HCT116 (cell line): Measurements from ENCODE around the gene KCNMB2. TPM values are rescaled to one million over a fixed set of nuclear protein-coding genes. Genes with fewer than 3 reads are reported as not detected.

ENCODE experiments used
- ATAC-seq: fragments of 200-7000 bp; cut with Tn5 transposase; 2 replicates; pipeline ENCODE4 v1.9.1; 2020; ENCODE audit warnings: mild to moderate bottlenecking, moderate library complexity
- BruUV-seq: library from RNA; stranded (reverse); fragments of 400-500 nt; replicated peaks from 2 replicates; lab custom pipeline; 2021; lab: Mats Ljungman, UMichigan
- CTCF ChIA-PET: fragments of 300-600 bp; sonication (Branson Sonifier 250); formaldehyde crosslinking; loops from one replicate; lab custom pipeline; 2021; ENCODE audit warnings: antibody characterized with exemption; lab: Charles Lee
- POLR2A ChIA-PET: fragments of 300-600, 350-600 bp; sonication (Branson Sonifier 250); formaldehyde crosslinking; loops from one replicate; lab custom pipeline; 2021; ENCODE audit warnings: antibody characterized with exemption; lab: Charles Lee
- RAD21 ChIA-PET, 2 experiments: fragments of 300-600 bp; sonication (Branson Sonifier 250); formaldehyde crosslinking; loops; one replicate each; lab custom pipeline; 2023; ENCODE audit warnings: low total read pairs in 2 of 2; ENCODE audit not compliant: uncharacterized antibody in 2 of 2, unreplicated experiment in 2 of 2, low non-redundant PET in 1 of 2; lab: Charles Lee
- DNase-seq: peaks from one replicate; pipeline ENCODE4 v3.0.0-alpha.2; 2010; ENCODE audit warnings: low read depth, low spot score
- H2AFZ ChIP-seq: fragments of 200-600 bp; shearing (Covaris generic), sonication (generic); 2 replicates; pipeline ENCODE4 v1.6.1; 2017; ENCODE audit warnings: low read depth, mixed run types, mixed read lengths, antibody characterized with exemption, low read length; ENCODE audit not compliant: poor library complexity, severe bottlenecking
- H3K27ac ChIP-seq: 2 replicates; pipeline ENCODE4 v1.5.1; 2012; ENCODE audit warnings: low read depth, low read length
- H3K27me3 ChIP-seq: fragments of 200-600 bp; sonication (generic); 2 replicates; pipeline ENCODE4 v1.6.1; 2016; ENCODE audit warnings: mixed run types, low read length, mixed read lengths; ENCODE audit not compliant: insufficient read depth
- H3K36me3 ChIP-seq, 2 experiments: fragments of 200-500 bp in 1 of 2; fragments of 200-600 bp in 1 of 2; sonication (Bioruptor generic) in 1 of 2; sonication (generic) in 1 of 2; 2 replicates each; pipeline versions ENCODE4 v1.5.1 to v1.6.1; 2014 to 2016; ENCODE audit warnings: low read length in 2 of 2, inconsistent platforms in 1 of 2, mixed read lengths in 1 of 2, mixed run types in 1 of 2; ENCODE audit not compliant: insufficient read depth in 2 of 2, control insufficient read depth in 1 of 2
- H3K4me1 ChIP-seq, 2 experiments: fragments of 200-600 bp in 1 of 2; sonication (generic) in 1 of 2; 2 replicates each; pipeline versions ENCODE4 v1.5.1 to v1.6.1; 2012 to 2017; ENCODE audit warnings: low read length in 2 of 2, inconsistent platforms in 1 of 2, mild to moderate bottlenecking in 1 of 2, mixed read lengths in 1 of 2, mixed run types in 1 of 2, moderate library complexity in 1 of 2; ENCODE audit not compliant: insufficient read depth in 2 of 2, control insufficient read depth in 1 of 2
- H3K4me2 ChIP-seq: fragments of 200-600 bp; sonication (generic); 2 replicates; pipeline ENCODE4 v1.6.1; 2017; ENCODE audit warnings: mixed run types, low read length, mixed read lengths
- H3K4me3 ChIP-seq, 2 experiments: fragments of 200-600 bp in 1 of 2; sonication (generic) in 1 of 2; replicated peaks in 1 of 2; 2 replicates each; pipeline ENCODE4 v1.5.1; 2011 to 2016; ENCODE audit warnings: low read length in 2 of 2, control low read depth in 1 of 2, low read depth in 1 of 2, mild to moderate bottlenecking in 1 of 2, mixed read lengths in 1 of 2, mixed run types in 1 of 2
- H3K79me2 ChIP-seq: fragments of 200-600 bp; sonication (generic); 2 replicates; pipeline ENCODE4 v1.6.1; 2017; ENCODE audit warnings: mild to moderate bottlenecking, mixed run types, low read length, moderate library complexity, mixed read lengths; ENCODE audit not compliant: insufficient read depth
- H3K9ac ChIP-seq: fragments of 200-600 bp; sonication (generic); 2 replicates; pipeline ENCODE4 v1.6.1; 2016; ENCODE audit warnings: low read length, mixed read lengths
- H3K9me2 ChIP-seq: fragments of 200-600 bp; sonication (generic), shearing (Covaris generic); 2 replicates; pipeline ENCODE4 v1.6.1; 2017; ENCODE audit warnings: mixed run types, mild to moderate bottlenecking, moderate library complexity; ENCODE audit not compliant: insufficient read depth
- H3K9me3 ChIP-seq, 2 experiments: fragments of 200-500 bp in 1 of 2; fragments of 200-600 bp in 1 of 2; sonication (Bioruptor generic) in 1 of 2; sonication (generic) in 1 of 2; 2 replicates each; pipeline ENCODE4 v1.6.1; 2014 to 2017; ENCODE audit warnings: low read length in 2 of 2, mixed read lengths in 2 of 2, inconsistent platforms in 1 of 2, low read depth in 1 of 2, mild to moderate bottlenecking in 1 of 2, mixed run types in 1 of 2, moderate library complexity in 1 of 2; ENCODE audit not compliant: control insufficient read depth in 1 of 2, insufficient read depth in 1 of 2
- H4K20me1 ChIP-seq: fragments of 200-600 bp; sonication (generic), shearing (Covaris generic); 2 replicates; pipeline ENCODE4 v1.6.1; 2017; ENCODE audit warnings: mixed run types, mild to moderate bottlenecking, moderate library complexity; ENCODE audit not compliant: insufficient read depth
- CEBPB ChIP-seq: IDR thresholded peaks from 2 replicates; pipeline ENCODE4 v1.6.1; 2012; ENCODE audit warnings: low read depth
- EGR1 ChIP-seq: IDR thresholded peaks from 2 replicates; pipeline ENCODE4 v1.6.1; 2012; ENCODE audit warnings: low read depth
- ELF1 ChIP-seq: IDR thresholded peaks from 2 replicates; pipeline ENCODE4 v1.6.1; 2012; ENCODE audit warnings: low read depth, borderline replicate concordance
- EZH2 ChIP-seq: fragments of 200-600 bp; sonication (generic); IDR thresholded peaks from 2 replicates; pipeline ENCODE4 v1.6.1; 2017; ENCODE audit warnings: antibody characterized with exemption, mixed run types
- EZH2phosphoT487 ChIP-seq: fragments of 200-600 bp; IDR thresholded peaks from 2 replicates; pipeline ENCODE4 v1.6.1; 2018; ENCODE audit warnings: antibody characterized with exemption, borderline replicate concordance
- FOSL1 ChIP-seq: IDR thresholded peaks from 2 replicates; pipeline ENCODE4 v1.6.1; 2012; ENCODE audit warnings: low read depth
- JUND ChIP-seq: IDR thresholded peaks from 2 replicates; pipeline ENCODE4 v1.6.1; 2012
- POLR2AphosphoS5 ChIP-seq: IDR thresholded peaks from 2 replicates; pipeline ENCODE4 v1.6.1; 2011; ENCODE audit warnings: mild to moderate bottlenecking, low read depth, low read length, moderate library complexity
- RAD21 ChIP-seq: IDR thresholded peaks from 2 replicates; pipeline ENCODE4 v1.6.1; 2012; ENCODE audit warnings: low read depth, mild to moderate bottlenecking
- SIN3A ChIP-seq: IDR thresholded peaks from 2 replicates; pipeline ENCODE4 v1.6.1; 2012; ENCODE audit warnings: low read depth
- SP1 ChIP-seq: IDR thresholded peaks from 2 replicates; pipeline ENCODE4 v1.6.1; 2012; ENCODE audit warnings: low read depth
- YY1 ChIP-seq: IDR thresholded peaks from 2 replicates; pipeline ENCODE4 v1.6.1; 2011; ENCODE audit warnings: low read length, low read depth, moderate library complexity, mild to moderate bottlenecking; ENCODE audit not compliant: insufficient replicate concordance; ENCODE audit errors: extremely low read depth
- ZFX ChIP-seq: fragments of 450-650 bp; IDR thresholded peaks from 2 replicates; pipeline ENCODE4 v1.6.1; 2017
- ZNF274 ChIP-seq: fragments of 200-500 bp; sonication (Bioruptor generic); IDR thresholded peaks from 2 replicates; pipeline ENCODE4 v1.6.1; 2014; ENCODE audit warnings: mild to moderate bottlenecking, low read depth, low read length, inconsistent platforms
- intact Hi-C: fragments of 100-400 bp; cut with micrococcal nuclease; formaldehyde crosslinking; loops from 2 replicates; pipeline ENCODE4 v1.10.0; 2022
- total RNA-seq: library from RNA; stranded (reverse); gene quantifications from one replicate; pipeline ENCODE4 v1.2.1, GENCODE V29; 2021; ENCODE audit not compliant: unreplicated experiment
- TF ChIP-seq, protein P1 (sequence below): IDR thresholded peaks from 2 replicates; pipeline ENCODE4 v1.6.1; 2012; ENCODE audit warnings: low read depth
- TF ChIP-seq, protein P2 (sequence below): IDR thresholded peaks from 2 replicates; pipeline ENCODE4 v1.6.1; 2012
- TF ChIP-seq, protein P3 (sequence below): IDR thresholded peaks from 2 replicates; pipeline ENCODE4 v1.6.1; 2011; ENCODE audit warnings: mild to moderate bottlenecking, low read length, moderate library complexity; ENCODE audit not compliant: insufficient replicate concordance; ENCODE audit errors: extremely low read depth

KCNMB2 gene
- total RNA-seq, 1 experiment from 2014 or later = not detected

DNA sequence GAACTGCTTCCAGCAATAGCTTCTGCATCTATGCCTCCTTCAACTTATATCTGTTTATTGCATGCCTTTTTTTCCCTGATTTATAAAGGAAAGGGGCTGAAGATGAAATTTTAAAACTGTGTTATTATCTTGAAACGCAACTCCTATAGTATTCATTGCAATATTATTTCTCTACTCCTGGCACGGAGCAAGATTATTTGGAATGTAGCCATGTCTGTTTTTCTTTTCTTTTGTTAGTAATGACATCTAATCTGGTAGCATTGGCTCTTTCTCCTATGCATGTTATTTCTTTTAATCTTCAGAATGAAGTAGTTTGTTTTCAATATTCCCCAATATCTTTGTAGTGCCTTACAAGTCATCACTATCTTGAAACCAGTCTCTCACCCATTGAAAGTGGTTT, 33.6 kb downstream of the KCNMB2 start (continued):
- TF ChIP-seq, protein P1, sequence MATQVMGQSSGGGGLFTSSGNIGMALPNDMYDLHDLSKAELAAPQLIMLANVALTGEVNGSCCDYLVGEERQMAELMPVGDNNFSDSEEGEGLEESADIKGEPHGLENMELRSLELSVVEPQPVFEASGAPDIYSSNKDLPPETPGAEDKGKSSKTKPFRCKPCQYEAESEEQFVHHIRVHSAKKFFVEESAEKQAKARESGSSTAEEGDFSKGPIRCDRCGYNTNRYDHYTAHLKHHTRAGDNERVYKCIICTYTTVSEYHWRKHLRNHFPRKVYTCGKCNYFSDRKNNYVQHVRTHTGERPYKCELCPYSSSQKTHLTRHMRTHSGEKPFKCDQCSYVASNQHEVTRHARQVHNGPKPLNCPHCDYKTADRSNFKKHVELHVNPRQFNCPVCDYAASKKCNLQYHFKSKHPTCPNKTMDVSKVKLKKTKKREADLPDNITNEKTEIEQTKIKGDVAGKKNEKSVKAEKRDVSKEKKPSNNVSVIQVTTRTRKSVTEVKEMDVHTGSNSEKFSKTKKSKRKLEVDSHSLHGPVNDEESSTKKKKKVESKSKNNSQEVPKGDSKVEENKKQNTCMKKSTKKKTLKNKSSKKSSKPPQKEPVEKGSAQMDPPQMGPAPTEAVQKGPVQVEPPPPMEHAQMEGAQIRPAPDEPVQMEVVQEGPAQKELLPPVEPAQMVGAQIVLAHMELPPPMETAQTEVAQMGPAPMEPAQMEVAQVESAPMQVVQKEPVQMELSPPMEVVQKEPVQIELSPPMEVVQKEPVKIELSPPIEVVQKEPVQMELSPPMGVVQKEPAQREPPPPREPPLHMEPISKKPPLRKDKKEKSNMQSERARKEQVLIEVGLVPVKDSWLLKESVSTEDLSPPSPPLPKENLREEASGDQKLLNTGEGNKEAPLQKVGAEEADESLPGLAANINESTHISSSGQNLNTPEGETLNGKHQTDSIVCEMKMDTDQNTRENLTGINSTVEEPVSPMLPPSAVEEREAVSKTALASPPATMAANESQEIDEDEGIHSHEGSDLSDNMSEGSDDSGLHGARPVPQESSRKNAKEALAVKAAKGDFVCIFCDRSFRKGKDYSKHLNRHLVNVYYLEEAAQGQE = no peak
- TF ChIP-seq FOSL1 = no peak
- TF ChIP-seq ELF1 = no peak

DNA sequence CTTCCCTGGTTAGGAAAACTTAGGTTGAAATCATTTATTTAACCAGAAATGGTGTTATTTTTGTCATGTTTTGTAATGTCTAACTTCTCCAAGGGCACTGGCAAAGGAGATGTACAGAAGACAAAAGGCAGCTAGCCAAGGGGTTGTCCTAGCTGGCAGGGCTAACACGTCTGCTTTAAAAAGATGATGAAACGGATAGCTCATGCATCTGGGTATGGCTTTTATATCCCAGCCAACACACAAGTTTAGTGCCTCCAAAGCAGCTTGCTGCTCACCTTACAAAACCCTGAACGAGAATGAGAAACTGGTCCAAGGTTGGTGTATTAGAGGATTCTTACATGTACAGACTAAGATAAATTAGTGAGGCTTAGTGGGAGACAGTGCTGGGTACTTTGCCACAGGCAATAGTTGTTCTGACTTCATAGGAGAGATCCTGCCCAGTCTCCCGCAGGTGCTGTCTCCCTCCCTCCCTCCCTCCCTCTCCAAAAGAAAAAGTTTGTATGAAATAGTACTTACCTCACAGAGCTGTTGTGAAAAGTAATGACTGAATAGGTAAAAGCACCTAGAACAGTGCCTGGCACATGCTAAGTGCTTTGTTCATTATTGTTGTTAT, 47.8 kb downstream of the KCNMB2 start:
- CTCF ChIA-PET = no interaction called here
- no peak for TF ChIP-seq ZFX
- TF ChIP-seq CEBPB = no peak
- TF ChIP-seq, protein P2, sequence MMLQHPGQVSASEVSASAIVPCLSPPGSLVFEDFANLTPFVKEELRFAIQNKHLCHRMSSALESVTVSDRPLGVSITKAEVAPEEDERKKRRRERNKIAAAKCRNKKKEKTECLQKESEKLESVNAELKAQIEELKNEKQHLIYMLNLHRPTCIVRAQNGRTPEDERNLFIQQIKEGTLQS = no peak
- TF ChIP-seq, protein P3, sequence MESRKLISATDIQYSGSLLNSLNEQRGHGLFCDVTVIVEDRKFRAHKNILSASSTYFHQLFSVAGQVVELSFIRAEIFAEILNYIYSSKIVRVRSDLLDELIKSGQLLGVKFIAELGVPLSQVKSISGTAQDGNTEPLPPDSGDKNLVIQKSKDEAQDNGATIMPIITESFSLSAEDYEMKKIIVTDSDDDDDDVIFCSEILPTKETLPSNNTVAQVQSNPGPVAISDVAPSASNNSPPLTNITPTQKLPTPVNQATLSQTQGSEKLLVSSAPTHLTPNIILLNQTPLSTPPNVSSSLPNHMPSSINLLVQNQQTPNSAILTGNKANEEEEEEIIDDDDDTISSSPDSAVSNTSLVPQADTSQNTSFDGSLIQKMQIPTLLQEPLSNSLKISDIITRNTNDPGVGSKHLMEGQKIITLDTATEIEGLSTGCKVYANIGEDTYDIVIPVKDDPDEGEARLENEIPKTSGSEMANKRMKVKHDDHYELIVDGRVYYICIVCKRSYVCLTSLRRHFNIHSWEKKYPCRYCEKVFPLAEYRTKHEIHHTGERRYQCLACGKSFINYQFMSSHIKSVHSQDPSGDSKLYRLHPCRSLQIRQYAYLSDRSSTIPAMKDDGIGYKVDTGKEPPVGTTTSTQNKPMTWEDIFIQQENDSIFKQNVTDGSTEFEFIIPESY = no peak
- no peak for TF ChIP-seq EZH2
- no peak for TF ChIP-seq EZH2phosphoT487
- no peak for TF ChIP-seq ZNF274
- no peak for TF ChIP-seq EGR1
- TF ChIP-seq RAD21 = no peak
- no peak for TF ChIP-seq SP1
- no peak for TF ChIP-seq SIN3A
- no peak for TF ChIP-seq JUND
- no peak for TF ChIP-seq POLR2AphosphoS5
- no peak for TF ChIP-seq YY1
- TF ChIP-seq, protein P1 = no peak
- no peak for TF ChIP-seq FOSL1

More for the DNA sequence above, 47.8 kb downstream of the KCNMB2 start:
- no peaks in the 10 kb centered on the region for H3K9me2 ChIP-seq
- no peaks in the 10 kb centered on the region for H3K9me3 ChIP-seq
- H3K27ac ChIP-seq = no peak overlapping the region
- no peaks in the 10 kb centered on the region for H3K36me3 ChIP-seq
- ATAC-seq = no peak
- no peak overlapping the region for H3K4me3 ChIP-seq
- H3K9ac ChIP-seq = no peak overlapping the region
- no peak overlapping the region for H2AFZ ChIP-seq
- intact Hi-C loops = no loop called here
- no peaks in the 10 kb centered on the region for H4K20me1 ChIP-seq
- H3K4me1 ChIP-seq = no peaks in the 10 kb centered on the region
- no peaks in the 10 kb centered on the region for H3K79me2 ChIP-seq
- H3K27me3 ChIP-seq = no peaks in the 10 kb centered on the region
- ChIA-PET RAD21 (no interaction called here), POLR2A (no interaction called here)
- H3K4me2 ChIP-seq = no peak overlapping the region
- DNase-seq = no peak
- no TSS peak for BruUV-seq
